Measurements from ENCODE around the gene PSTPIP1.
A peak's percentile ranks its signal among the peaks of the same experiment; 100 is the strongest.

The PSTPIP1 gene

DNA sequence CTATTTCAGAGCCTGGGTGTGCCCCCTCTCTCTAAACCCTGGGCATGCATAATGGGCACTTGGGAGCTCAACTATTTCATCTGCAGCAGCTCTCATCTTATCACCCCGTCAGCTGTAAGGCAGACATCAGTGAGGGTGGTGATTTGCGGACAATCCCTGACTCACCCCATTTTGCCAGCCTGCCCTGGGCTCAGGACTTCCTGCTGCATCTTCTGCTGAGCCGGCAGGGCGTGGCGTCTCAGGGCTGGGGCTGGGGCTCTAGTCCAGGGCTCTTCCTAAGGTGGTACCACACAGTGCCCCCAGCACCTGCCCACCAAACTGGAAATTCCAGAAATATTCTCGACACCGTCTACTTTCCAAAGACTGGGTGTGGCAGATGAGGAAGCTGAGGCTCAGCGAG is 925 bp upstream of the PSTPIP1 start:
- Histone ChIP-seq H3K9me3 (ENCODE audit: control insufficient read depth, low read length) (no peaks in the 10 kb centered on the region), H3K27me3 (ENCODE audit: control insufficient read depth, insufficient read depth, low read length) (no peaks in the 10 kb centered on the region), H3K9ac (ENCODE audit: low read length) (no peak overlapping the region), H3K4me1 (ENCODE audit: control insufficient read depth, insufficient read depth, low read length) (peaks cover 3% of the 10 kb centered on the region), H3K4me3 (ENCODE audit: low read length) (no peak overlapping the region), H3K36me3 (ENCODE audit: control insufficient read depth, insufficient read depth, low read length) (no peaks in the 10 kb centered on the region)

DNA sequence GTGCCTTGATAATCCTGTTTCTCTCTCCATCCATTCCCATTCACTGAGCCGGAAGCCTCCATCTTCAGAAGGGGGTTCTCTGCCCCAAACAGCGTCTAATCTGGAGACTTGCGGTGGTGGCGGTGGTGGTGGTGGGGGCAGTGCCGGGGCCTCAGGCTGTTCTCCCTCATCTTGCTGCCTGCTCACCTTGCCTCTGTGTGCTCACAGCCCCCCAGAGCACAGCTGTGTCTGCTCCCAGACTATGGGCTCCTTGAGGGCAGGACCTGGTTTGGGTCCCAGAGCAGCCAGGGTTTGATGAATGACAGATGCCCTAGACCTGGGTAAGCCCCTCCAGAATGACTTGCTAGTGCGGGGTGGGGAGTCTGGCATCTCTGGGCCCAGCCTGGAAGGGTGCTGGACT is 430 bp upstream of the PSTPIP1 start:
- H3K9ac ChIP-seq (ENCODE audit: low read length) = no peak overlapping the region
- no peaks in the 10 kb centered on the region for H3K27me3 ChIP-seq (ENCODE audit: control insufficient read depth, insufficient read depth, low read length)
- H3K9me3 ChIP-seq (ENCODE audit: control insufficient read depth, low read length) = no peaks in the 10 kb centered on the region
- H3K4me1 ChIP-seq (ENCODE audit: control insufficient read depth, insufficient read depth, low read length) = peaks cover 3% of the 10 kb centered on the region
- no peaks in the 10 kb centered on the region for H3K36me3 ChIP-seq (ENCODE audit: control insufficient read depth, insufficient read depth, low read length)
- no peak overlapping the region for H3K4me3 ChIP-seq (ENCODE audit: low read length)

GRCh38 chr15:76996076-76996525 is 1.2 kb downstream of the PSTPIP1 start:
- Histone ChIP-seq H3K9me3 (ENCODE audit: control insufficient read depth, low read length) (no peaks in the 10 kb centered on the region), H3K9ac (ENCODE audit: low read length) (peak overlapping the region; percentile 29), H3K36me3 (ENCODE audit: control insufficient read depth, insufficient read depth, low read length) (no peaks in the 10 kb centered on the region), H3K4me3 (ENCODE audit: low read length) (no peak overlapping the region), H3K27me3 (ENCODE audit: control insufficient read depth, insufficient read depth, low read length) (no peaks in the 10 kb centered on the region), H3K4me1 (ENCODE audit: control insufficient read depth, insufficient read depth, low read length) (peaks cover 3% of the 10 kb centered on the region)

GRCh38 chr15:76996526-76997401 is 1.8 kb downstream of the PSTPIP1 start:
- Histone ChIP-seq H3K36me3 (ENCODE audit: control insufficient read depth, insufficient read depth, low read length) (no peaks in the 10 kb centered on the region), H3K4me3 (ENCODE audit: low read length) (no peak overlapping the region), H3K9me3 (ENCODE audit: control insufficient read depth, low read length) (no peaks in the 10 kb centered on the region), H3K4me1 (ENCODE audit: control insufficient read depth, insufficient read depth, low read length) (peaks cover 3% of the 10 kb centered on the region), H3K27me3 (ENCODE audit: control insufficient read depth, insufficient read depth, low read length) (no peaks in the 10 kb centered on the region), H3K9ac (ENCODE audit: low read length) (peak overlapping the region; percentile 29)

GRCh38 chr15:76998663-76999285 is 3.8 kb downstream of the PSTPIP1 start:
- peaks cover 3% of the 10 kb centered on the region for H3K4me1 ChIP-seq (ENCODE audit: control insufficient read depth, insufficient read depth, low read length)
- H3K9me3 ChIP-seq (ENCODE audit: control insufficient read depth, low read length) = no peaks in the 10 kb centered on the region
- no peak overlapping the region for H3K9ac ChIP-seq (ENCODE audit: low read length)
- no peak overlapping the region for H3K4me3 ChIP-seq (ENCODE audit: low read length)
- H3K27me3 ChIP-seq (ENCODE audit: control insufficient read depth, insufficient read depth, low read length) = no peaks in the 10 kb centered on the region
- no peaks in the 10 kb centered on the region for H3K36me3 ChIP-seq (ENCODE audit: control insufficient read depth, insufficient read depth, low read length)

GRCh38 chr15:76999996-77000395 is 5.1 kb downstream of the PSTPIP1 start:
- no peaks in the 10 kb centered on the region for H3K27me3 ChIP-seq (ENCODE audit: control insufficient read depth, insufficient read depth, low read length)
- H3K9me3 ChIP-seq (ENCODE audit: control insufficient read depth, low read length) = no peaks in the 10 kb centered on the region
- no peaks in the 10 kb centered on the region for H3K4me1 ChIP-seq (ENCODE audit: control insufficient read depth, insufficient read depth, low read length)
- H3K36me3 ChIP-seq (ENCODE audit: control insufficient read depth, insufficient read depth, low read length) = no peaks in the 10 kb centered on the region
- H3K9ac ChIP-seq (ENCODE audit: low read length) = no peak overlapping the region
- H3K4me3 ChIP-seq (ENCODE audit: low read length) = no peak overlapping the region

- Histone ChIP-seq H3K4me3 (ENCODE audit: low read length) (no peak overlapping the region), H3K9me3 (ENCODE audit: control insufficient read depth, low read length) (no peaks in the 10 kb centered on the region), H3K4me1 (ENCODE audit: control insufficient read depth, insufficient read depth, low read length) (no peaks in the 10 kb centered on the region), H3K36me3 (ENCODE audit: control insufficient read depth, insufficient read depth, low read length) (no peaks in the 10 kb centered on the region), H3K9ac (ENCODE audit: low read length) (no peak overlapping the region), H3K27me3 (ENCODE audit: control insufficient read depth, insufficient read depth, low read length) (no peaks in the 10 kb centered on the region)
These were observed 6.4 kb downstream of the PSTPIP1 start for GRCh38 chr15:77001351-77001750.

GRCh38 chr15:77001966-77002365 is 7.0 kb downstream of the PSTPIP1 start:
- H3K4me3 ChIP-seq (ENCODE audit: low read length) = no peak overlapping the region
- no peaks in the 10 kb centered on the region for H3K9me3 ChIP-seq (ENCODE audit: control insufficient read depth, low read length)
- H3K36me3 ChIP-seq (ENCODE audit: control insufficient read depth, insufficient read depth, low read length) = no peaks in the 10 kb centered on the region
- H3K4me1 ChIP-seq (ENCODE audit: control insufficient read depth, insufficient read depth, low read length) = no peaks in the 10 kb centered on the region
- no peaks in the 10 kb centered on the region for H3K27me3 ChIP-seq (ENCODE audit: control insufficient read depth, insufficient read depth, low read length)
- no peak overlapping the region for H3K9ac ChIP-seq (ENCODE audit: low read length)

DNA sequence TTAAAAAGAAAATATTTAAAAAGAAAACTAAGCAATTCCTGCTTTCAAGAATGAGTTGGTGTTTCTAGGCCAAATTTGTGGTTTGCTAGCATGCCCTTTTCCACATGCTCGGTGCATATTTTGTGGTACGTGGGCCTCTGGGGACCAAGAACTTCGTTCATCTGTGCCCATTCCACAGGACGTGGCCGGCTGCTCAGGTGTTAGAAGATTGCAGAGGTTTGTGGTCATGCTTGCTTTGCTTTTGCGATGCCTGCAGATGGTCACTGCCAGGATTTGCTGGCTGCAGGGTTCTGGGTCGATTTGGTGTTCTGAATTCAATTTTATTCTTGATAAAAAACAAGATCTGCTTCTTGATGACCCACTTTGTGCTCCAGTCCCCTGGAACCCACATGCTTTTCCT is 7.5 kb downstream of the PSTPIP1 start:
- Histone ChIP-seq H3K4me3 (ENCODE audit: low read length) (no peak overlapping the region), H3K36me3 (ENCODE audit: control insufficient read depth, insufficient read depth, low read length) (no peaks in the 10 kb centered on the region), H3K4me1 (ENCODE audit: control insufficient read depth, insufficient read depth, low read length) (no peaks in the 10 kb centered on the region), H3K9me3 (ENCODE audit: control insufficient read depth, low read length) (no peaks in the 10 kb centered on the region), H3K9ac (ENCODE audit: low read length) (no peak overlapping the region), H3K27me3 (ENCODE audit: control insufficient read depth, insufficient read depth, low read length) (no peaks in the 10 kb centered on the region)

- Histone ChIP-seq H3K4me3 (ENCODE audit: low read length) (no peak overlapping the region), H3K9me3 (ENCODE audit: control insufficient read depth, low read length) (no peaks in the 10 kb centered on the region), H3K4me1 (ENCODE audit: control insufficient read depth, insufficient read depth, low read length) (no peaks in the 10 kb centered on the region), H3K36me3 (ENCODE audit: control insufficient read depth, insufficient read depth, low read length) (no peaks in the 10 kb centered on the region), H3K27me3 (ENCODE audit: control insufficient read depth, insufficient read depth, low read length) (no peaks in the 10 kb centered on the region), H3K9ac (ENCODE audit: low read length) (no peak overlapping the region)
These were observed 8.3 kb downstream of the PSTPIP1 start for GRCh38 chr15:77002954-77003912.

DNA sequence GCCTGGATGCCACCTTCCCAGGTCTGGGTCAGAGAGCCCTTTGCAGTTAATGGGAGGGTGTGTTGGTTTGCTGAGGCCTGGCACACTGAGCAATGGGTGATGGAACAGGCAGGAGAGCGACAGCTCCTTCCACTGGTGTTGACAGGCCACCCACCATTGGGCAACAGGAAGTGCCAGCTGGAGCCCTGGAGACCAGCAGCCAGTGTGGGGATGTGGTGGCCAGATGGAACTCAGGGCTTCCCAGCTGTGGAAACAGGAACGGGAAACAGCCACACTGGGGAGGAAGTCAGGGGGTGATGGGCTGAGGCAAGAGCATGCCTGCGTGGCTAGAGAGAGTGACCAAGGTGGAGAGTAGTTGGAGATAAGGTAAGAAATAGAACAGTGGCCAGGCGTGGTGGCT is 9.3 kb downstream of the PSTPIP1 start:
- no peak overlapping the region for H3K4me3 ChIP-seq (ENCODE audit: low read length)
- H3K9me3 ChIP-seq (ENCODE audit: control insufficient read depth, low read length) = no peaks in the 10 kb centered on the region

More for the DNA sequence above, 9.3 kb downstream of the PSTPIP1 start:
- no peaks in the 10 kb centered on the region for H3K36me3 ChIP-seq (ENCODE audit: control insufficient read depth, insufficient read depth, low read length)
- H3K9ac ChIP-seq (ENCODE audit: low read length) = no peak overlapping the region
- H3K27me3 ChIP-seq (ENCODE audit: control insufficient read depth, insufficient read depth, low read length) = no peaks in the 10 kb centered on the region
- H3K4me1 ChIP-seq (ENCODE audit: control insufficient read depth, insufficient read depth, low read length) = no peaks in the 10 kb centered on the region

Measured in mucosa of stomach (tissue), 1 donor.